ENCODE data around the gene SARS2.

GRCh38 chr19:38978326-38978689 lies 47.7 kb upstream of the SARS2 start:
- TF ChIP-seq POLR2A (IDR thresholded peaks at IDR 0.05) (no peak), CTCF (IDR thresholded peaks at IDR 0.05) (no peak)

Measured in ovary (tissue), 3 donors.